ENCODE data around the gene KRTAP2-4. TPM values are rescaled to one million over a fixed set of nuclear protein-coding genes. Genes with fewer than 3 reads are reported as not detected.
"Not testable (repeated sequence)": the region's sequence is repeated elsewhere in the genome, so short reads cannot be mapped to it uniquely, and the experiment has no call there.

Gene KRTAP2-4
- total RNA-seq, 1 experiment from 2014 or later: 0.76 TPM

DNA sequence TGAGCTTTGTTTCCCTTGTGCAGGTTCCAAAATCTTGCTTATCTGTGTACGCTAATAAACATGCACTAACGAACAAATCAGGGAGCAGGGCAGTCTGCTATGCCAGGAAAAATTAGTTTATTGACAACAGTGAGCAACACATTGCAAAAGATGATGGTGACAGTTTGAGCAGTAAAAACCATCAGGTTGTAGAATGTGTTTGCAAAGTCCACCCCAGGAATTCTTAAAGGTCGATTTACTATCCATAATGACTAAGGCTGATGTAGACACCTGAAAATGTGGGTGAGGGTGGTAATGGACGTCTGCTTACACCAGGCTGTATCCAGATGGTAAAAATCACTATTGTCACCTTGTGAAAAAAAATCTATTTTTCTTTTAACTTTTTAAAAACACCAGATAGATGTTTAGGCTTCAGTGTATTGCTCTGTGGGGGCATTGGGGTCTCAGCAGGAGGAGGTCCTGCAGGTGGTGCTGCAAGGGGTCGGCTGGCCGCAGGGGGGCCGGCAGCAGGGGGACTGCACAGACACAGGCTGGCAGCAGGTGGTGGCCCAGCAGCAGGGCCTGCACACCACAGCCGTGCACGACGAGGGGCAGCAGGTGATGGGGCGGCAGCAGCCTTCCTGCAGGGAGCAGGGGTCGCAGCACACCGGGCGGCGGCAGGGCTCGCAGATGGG is 526 bp downstream of the KRTAP2-4 start:
- BruUV-seq (replicated peaks); H2AFZ ChIP-seq (ENCODE audit: low read depth, low read length, poor library complexity, severe bottlenecking); DNase-seq (ENCODE audit: low read depth, low spot score); H3K4me2 ChIP-seq (ENCODE audit: low read length); H3K9me3 ChIP-seq (ENCODE audit: control insufficient read depth in 1 of 2, insufficient read depth in 1 of 2, low read depth in 1 of 2, low read length in 2 of 2); H3K27me3 ChIP-seq (ENCODE audit: insufficient read depth, low read length); H3K79me2 ChIP-seq (ENCODE audit: insufficient read depth, low read length); CTCF ChIA-PET; ATAC-seq; H3K27ac ChIP-seq (ENCODE audit: low read depth, low read length); POLR2A ChIA-PET; H3K4me3 ChIP-seq (replicated peaks in 1 of 2; ENCODE audit: low read depth in 1 of 2, low read length in 2 of 2); RAD21 ChIA-PET (ENCODE audit: low non-redundant PET in 1 of 2, low total read pairs in 2 of 2, uncharacterized antibody in 2 of 2, unreplicated experiment in 2 of 2); intact Hi-C loops (cut with micrococcal nuclease); H4K20me1 ChIP-seq (ENCODE audit: insufficient read depth); H3K9ac ChIP-seq (ENCODE audit: low read length); H3K9me2 ChIP-seq (ENCODE audit: insufficient read depth): not testable (repeated sequence)
- Histone ChIP-seq H3K4me1 (ENCODE audit: control insufficient read depth in 1 of 2, insufficient read depth in 2 of 2, low read length in 2 of 2) (peaks cover 34 to 78% of the 10 kb centered on the region in 2 experiments), H3K36me3 (ENCODE audit: control insufficient read depth in 1 of 2, insufficient read depth in 2 of 2, low read length in 2 of 2) (peaks cover 0 to 22% of the 10 kb centered on the region in 2 experiments; a peak in 1 of 4 replicates)

DNA sequence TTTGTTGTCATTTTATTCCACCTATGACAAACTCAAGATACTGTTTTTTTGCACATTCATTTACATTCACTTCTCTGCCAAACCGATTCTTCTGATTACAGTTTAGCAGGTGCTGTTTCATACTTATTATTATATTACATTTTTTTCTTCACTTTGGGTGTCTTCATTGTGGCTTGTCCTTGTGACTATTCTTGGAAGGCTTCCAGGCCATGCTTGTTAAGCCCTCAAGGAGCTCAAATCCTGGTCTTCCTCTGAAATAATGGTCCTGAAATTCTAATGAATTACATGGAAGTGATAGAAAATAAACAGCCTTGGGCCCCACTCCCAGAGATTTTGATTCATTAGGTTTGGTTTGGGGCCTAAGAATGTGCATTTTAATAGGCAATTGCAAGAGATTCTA is 1.4 kb downstream of the KRTAP2-4 start:
- Histone ChIP-seq H3K9me2 (ENCODE audit: insufficient read depth) (no peaks in the 10 kb centered on the region), H3K4me3 (replicated peaks in 1 of 2; ENCODE audit: low read depth in 1 of 2, low read length in 2 of 2) (no peak overlapping the region), H4K20me1 (ENCODE audit: insufficient read depth) (no peaks in the 10 kb centered on the region), H3K9me3 (ENCODE audit: control insufficient read depth in 1 of 2, insufficient read depth in 1 of 2, low read depth in 1 of 2, low read length in 2 of 2) (no peaks in the 10 kb centered on the region; a peak in 1 of 4 replicates), H2AFZ (ENCODE audit: low read depth, low read length, poor library complexity, severe bottlenecking) (no peak overlapping the region), H3K79me2 (ENCODE audit: insufficient read depth, low read length) (no peaks in the 10 kb centered on the region), H3K27me3 (ENCODE audit: insufficient read depth, low read length) (no peaks in the 10 kb centered on the region), H3K9ac (ENCODE audit: low read length) (0 out of 2 replicates have a peak overlapping the region, but pooled peaks have one; percentile 2), H3K4me1 (ENCODE audit: control insufficient read depth in 1 of 2, insufficient read depth in 2 of 2, low read length in 2 of 2) (peaks cover 39 to 85% of the 10 kb centered on the region in 2 experiments), H3K4me2 (ENCODE audit: low read length) (no peak overlapping the region), H3K36me3 (ENCODE audit: control insufficient read depth in 1 of 2, insufficient read depth in 2 of 2, low read length in 2 of 2) (peaks cover 0 to 15% of the 10 kb centered on the region in 2 experiments; a peak in 1 of 4 replicates), H3K27ac (ENCODE audit: low read depth, low read length) (no peak overlapping the region)
- TF ChIP-seq YY1 (IDR thresholded peaks at IDR 0.05; ENCODE audit: extremely low read depth, insufficient replicate concordance, low read depth, low read length) (no peak), SIN3A (IDR thresholded peaks at IDR 0.05; ENCODE audit: low read depth) (no peak), EZH2phosphoT487 (IDR thresholded peaks at IDR 0.05; ENCODE audit: borderline replicate concordance) (no peak), FOSL1 (IDR thresholded peaks at IDR 0.05; ENCODE audit: low read depth) (no peak), JUND (IDR thresholded peaks at IDR 0.05) (no peak), EZH2 (IDR thresholded peaks at IDR 0.05) (no peak), TCF7L2 (IDR thresholded peaks at IDR 0.05; ENCODE audit: borderline replicate concordance, extremely low read depth, insufficient read depth, insufficient read length) (no peak)
- TF ChIP-seq, protein P1, sequence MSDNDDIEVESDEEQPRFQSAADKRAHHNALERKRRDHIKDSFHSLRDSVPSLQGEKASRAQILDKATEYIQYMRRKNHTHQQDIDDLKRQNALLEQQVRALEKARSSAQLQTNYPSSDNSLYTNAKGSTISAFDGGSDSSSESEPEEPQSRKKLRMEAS (IDR thresholded peaks at IDR 0.05): no peak
- ChIA-PET POLR2A (no interaction called here), CTCF (no interaction called here), RAD21 (ENCODE audit: low non-redundant PET in 1 of 2, low total read pairs in 2 of 2, uncharacterized antibody in 2 of 2, unreplicated experiment in 2 of 2) (no interaction called here)
- intact Hi-C loops (cut with micrococcal nuclease): no loop called here
- BruUV-seq (replicated peaks): no TSS peak
- DNase-seq (ENCODE audit: low read depth, low spot score) (no peak), ATAC-seq (no peak)
